Mucosa of rectum (tissue), 2 donors: ENCODE results near the gene METTL2A.
A peak's percentile ranks its signal among the peaks of the same experiment; 100 is the strongest.
"Not testable (repeated sequence)": the region's sequence is repeated elsewhere in the genome, so short reads cannot be mapped to it uniquely, and the experiment has no call there.

Source experiments
- H3K27ac ChIP-seq, 2 donors: one replicate each; pipeline ENCODE4 v1.7.0; 2013; ENCODE audit warnings: inconsistent platforms in 2 of 2, low read depth in 2 of 2, low read length in 2 of 2
- H3K27me3 ChIP-seq, 2 donors: one replicate each; pipeline ENCODE4 v1.7.0; 2013; ENCODE audit warnings: low read length in 2 of 2; ENCODE audit not compliant: control insufficient read depth in 2 of 2, insufficient read depth in 2 of 2
- H3K36me3 ChIP-seq, 2 donors: one replicate each; pipeline ENCODE4 v1.7.0; 2013; ENCODE audit warnings: low read length in 2 of 2; ENCODE audit not compliant: control insufficient read depth in 2 of 2, insufficient read depth in 2 of 2
- H3K4me1 ChIP-seq, 2 donors: one replicate each; pipeline ENCODE4 v1.7.0; 2013; ENCODE audit warnings: low read length in 2 of 2, mild to moderate bottlenecking in 1 of 2; ENCODE audit not compliant: control insufficient read depth in 2 of 2, insufficient read depth in 2 of 2
- H3K4me3 ChIP-seq, 2 donors: one replicate each; pipeline ENCODE4 v1.7.0; 2013; ENCODE audit warnings: low read length in 2 of 2
- H3K9ac ChIP-seq, 2 donors: one replicate each; pipeline ENCODE4 v1.7.0; 2013; ENCODE audit warnings: low read length in 2 of 2, low read depth in 1 of 2, mild to moderate bottlenecking in 1 of 2
- H3K9me3 ChIP-seq, 2 donors: one replicate each; pipeline ENCODE4 v1.7.0; 2013; ENCODE audit warnings: low read length in 2 of 2; ENCODE audit not compliant: control insufficient read depth in 2 of 2
- donor health status: healthy.
- donor health status: Normal muscosa, but diverticular disease.

Gene METTL2A

GRCh38 chr17:62423647-62424461 lies at the start of gene METTL2A:
Gene METTL2A (plus strand): TSS chr17:62423897. CDS start chr17:62423903, 6 bp downstream.
- H3K27me3 ChIP-seq, H3K36me3 ChIP-seq, H3K4me1 ChIP-seq, H3K9me3 ChIP-seq: not testable (repeated sequence)
- Histone ChIP-seq H3K27ac (peak within 1 kb of the TSS; percentile 82 to 85), H3K4me3 (peak within 1 kb of the TSS; percentile 80 to 82), H3K9ac (peak within 1 kb of the TSS; percentile 65 to 74)

GRCh38 chr17:62380253-62380652 lies 43.4 kb upstream of the METTL2A start, which contains the start of gene EFCAB3:
Gene EFCAB3 (plus strand): TSS chr17:62380553. CDS start chr17:62382980, 2,427 bp downstream.
- Histone ChIP-seq H3K4me1 (no peaks in the 10 kb centered on the region), H3K36me3 (no peaks in the 10 kb centered on the region), H3K4me3 (no peak within 1 kb of the TSS), H3K27ac (no peak within 1 kb of the TSS), H3K9me3 (no peaks in the 10 kb centered on the region), H3K9ac (no peak within 1 kb of the TSS), H3K27me3 (peaks cover 2 to 4% of the 10 kb centered on the region in 2 donors)

- no peak overlapping the region for H3K9ac ChIP-seq
- H3K27ac ChIP-seq: no peak overlapping the region
- H3K4me3 ChIP-seq: no peak overlapping the region
- H3K36me3 ChIP-seq: no peaks in the 10 kb centered on the region
- peaks cover 2 to 4% of the 10 kb centered on the region in 2 donors for H3K27me3 ChIP-seq
- H3K9me3 ChIP-seq: no peaks in the 10 kb centered on the region
- no peaks in the 10 kb centered on the region for H3K4me1 ChIP-seq
These were observed 42.1 kb upstream of the METTL2A start for GRCh38 chr17:62381561-62381960.

GRCh38 chr17:62388856-62389255 lies 34.8 kb upstream of the METTL2A start:
- H3K9ac ChIP-seq: no peak overlapping the region
- no peaks in the 10 kb centered on the region for H3K36me3 ChIP-seq
- peaks cover 0 to 3% of the 10 kb centered on the region in 2 donors for H3K27me3 ChIP-seq
- H3K4me1 ChIP-seq: no peaks in the 10 kb centered on the region
- no peak overlapping the region for H3K27ac ChIP-seq
- H3K9me3 ChIP-seq: no peaks in the 10 kb centered on the region
- H3K4me3 ChIP-seq: no peak overlapping the region

- Histone ChIP-seq H3K36me3 (no peaks in the 10 kb centered on the region), H3K9me3 (no peaks in the 10 kb centered on the region), H3K9ac (no peak overlapping the region), H3K27ac (no peak overlapping the region), H3K4me3 (no peak overlapping the region), H3K27me3 (peaks cover 0 to 3% of the 10 kb centered on the region in 2 donors), H3K4me1 (no peaks in the 10 kb centered on the region)
These were observed 30.8 kb upstream of the METTL2A start for GRCh38 chr17:62392908-62393307.

GRCh38 chr17:62398891-62399290 lies 24.8 kb upstream of the METTL2A start:
- H3K4me1 ChIP-seq: no peaks in the 10 kb centered on the region
- peaks cover 0 to 3% of the 10 kb centered on the region in 2 donors for H3K27me3 ChIP-seq
- no peaks in the 10 kb centered on the region for H3K36me3 ChIP-seq
- H3K9me3 ChIP-seq: no peaks in the 10 kb centered on the region
- no peak overlapping the region for H3K4me3 ChIP-seq
- no peak overlapping the region for H3K9ac ChIP-seq
- no peak overlapping the region for H3K27ac ChIP-seq

GRCh38 chr17:62405451-62405850 lies 18.2 kb upstream of the METTL2A start:
- Histone ChIP-seq H3K4me1 (no peaks in the 10 kb centered on the region), H3K27me3 (peaks cover 0 to 3% of the 10 kb centered on the region in 2 donors), H3K36me3 (no peaks in the 10 kb centered on the region), H3K9ac (no peak overlapping the region), H3K4me3 (no peak overlapping the region), H3K27ac (no peak overlapping the region), H3K9me3 (no peaks in the 10 kb centered on the region)

- H3K9me3 ChIP-seq, H3K9ac ChIP-seq, H3K27ac ChIP-seq, H3K36me3 ChIP-seq, H3K4me1 ChIP-seq, H3K27me3 ChIP-seq, H3K4me3 ChIP-seq: not testable (repeated sequence)
These were observed 10.6 kb upstream of the METTL2A start for GRCh38 chr17:62413090-62413489.

- H3K9me3 ChIP-seq, H3K4me1 ChIP-seq, H3K27me3 ChIP-seq, H3K27ac ChIP-seq, H3K4me3 ChIP-seq, H3K9ac ChIP-seq: not testable (repeated sequence)
- peaks cover 3 to 12% of the 10 kb centered on the region in 2 donors for H3K36me3 ChIP-seq
These were observed 2.5 kb downstream of the METTL2A start for GRCh38 chr17:62426214-62426613.

- H3K4me1 ChIP-seq, H3K9me3 ChIP-seq, H3K9ac ChIP-seq, H3K36me3 ChIP-seq, H3K27ac ChIP-seq, H3K27me3 ChIP-seq, H3K4me3 ChIP-seq: not testable (repeated sequence)
These were observed 11.6 kb downstream of the METTL2A start for GRCh38 chr17:62435251-62435650.
